ENCODE measurements around the gene BSPH1.

DNA sequence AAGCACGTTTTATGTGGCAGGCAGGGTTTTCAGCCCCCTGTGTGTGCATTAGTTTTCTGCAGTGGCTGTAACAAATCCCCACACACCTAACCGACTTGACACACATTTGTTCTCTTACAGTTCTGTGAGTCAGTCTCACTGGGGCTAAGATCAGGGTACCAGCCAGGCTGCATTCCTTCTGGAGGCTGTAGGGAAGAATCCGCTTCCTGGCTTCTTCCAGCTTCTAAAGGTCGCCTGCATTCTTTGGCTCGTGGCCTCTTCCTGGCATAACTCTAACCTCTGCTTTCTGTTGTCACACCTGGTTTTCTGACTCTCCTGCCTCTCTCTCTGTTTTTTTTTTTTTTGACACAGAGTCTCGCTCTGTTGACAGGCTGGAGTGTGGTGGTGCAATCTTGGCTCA is 8.9 kb upstream of the BSPH1 start:
- TF ChIP-seq, protein P1, sequence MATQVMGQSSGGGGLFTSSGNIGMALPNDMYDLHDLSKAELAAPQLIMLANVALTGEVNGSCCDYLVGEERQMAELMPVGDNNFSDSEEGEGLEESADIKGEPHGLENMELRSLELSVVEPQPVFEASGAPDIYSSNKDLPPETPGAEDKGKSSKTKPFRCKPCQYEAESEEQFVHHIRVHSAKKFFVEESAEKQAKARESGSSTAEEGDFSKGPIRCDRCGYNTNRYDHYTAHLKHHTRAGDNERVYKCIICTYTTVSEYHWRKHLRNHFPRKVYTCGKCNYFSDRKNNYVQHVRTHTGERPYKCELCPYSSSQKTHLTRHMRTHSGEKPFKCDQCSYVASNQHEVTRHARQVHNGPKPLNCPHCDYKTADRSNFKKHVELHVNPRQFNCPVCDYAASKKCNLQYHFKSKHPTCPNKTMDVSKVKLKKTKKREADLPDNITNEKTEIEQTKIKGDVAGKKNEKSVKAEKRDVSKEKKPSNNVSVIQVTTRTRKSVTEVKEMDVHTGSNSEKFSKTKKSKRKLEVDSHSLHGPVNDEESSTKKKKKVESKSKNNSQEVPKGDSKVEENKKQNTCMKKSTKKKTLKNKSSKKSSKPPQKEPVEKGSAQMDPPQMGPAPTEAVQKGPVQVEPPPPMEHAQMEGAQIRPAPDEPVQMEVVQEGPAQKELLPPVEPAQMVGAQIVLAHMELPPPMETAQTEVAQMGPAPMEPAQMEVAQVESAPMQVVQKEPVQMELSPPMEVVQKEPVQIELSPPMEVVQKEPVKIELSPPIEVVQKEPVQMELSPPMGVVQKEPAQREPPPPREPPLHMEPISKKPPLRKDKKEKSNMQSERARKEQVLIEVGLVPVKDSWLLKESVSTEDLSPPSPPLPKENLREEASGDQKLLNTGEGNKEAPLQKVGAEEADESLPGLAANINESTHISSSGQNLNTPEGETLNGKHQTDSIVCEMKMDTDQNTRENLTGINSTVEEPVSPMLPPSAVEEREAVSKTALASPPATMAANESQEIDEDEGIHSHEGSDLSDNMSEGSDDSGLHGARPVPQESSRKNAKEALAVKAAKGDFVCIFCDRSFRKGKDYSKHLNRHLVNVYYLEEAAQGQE (IDR thresholded peaks at IDR 0.05; ENCODE audit: insufficient read depth in 1 of 2, low read depth in 2 of 2, low read length in 1 of 2) = no peak
- TF ChIP-seq POLR2AphosphoS5 (IDR thresholded peaks at IDR 0.05; ENCODE audit: low read depth, low read length) = no peak

Data from Panc1 (cell line).